ENCODE measurements around the gene ACTR3C.
"Not testable (repeated sequence)": the region's sequence is repeated elsewhere in the genome, so short reads cannot be mapped to it uniquely, and the experiment has no call there.

ACTR3C gene

DNA sequence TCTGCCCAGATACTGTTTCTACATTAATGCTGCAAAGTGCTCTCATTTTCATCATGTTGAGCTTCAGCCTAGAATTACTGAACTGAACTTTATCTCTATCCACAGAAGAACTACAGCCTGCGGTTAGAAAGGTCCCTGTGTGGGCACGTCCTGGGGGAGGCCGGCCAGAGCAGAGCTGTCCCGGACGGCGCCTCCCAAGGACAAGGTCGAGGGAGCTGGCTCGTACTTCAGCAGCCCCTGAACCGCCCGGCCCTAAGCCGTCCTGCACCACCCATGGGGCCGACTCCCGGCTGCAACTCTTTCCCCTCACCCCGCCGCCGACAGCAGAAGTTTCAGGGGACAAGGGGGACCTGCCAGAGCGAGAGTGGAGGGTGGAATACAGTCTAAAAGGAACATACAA lies 54.5 kb downstream of the ACTR3C start:
- not testable (repeated sequence) for H3K4me1 Mint-ChIP-seq (ENCODE audit: low read depth); H3K27me3 Mint-ChIP-seq; H3K27ac Mint-ChIP-seq; H3K4me3 Mint-ChIP-seq; H3K9me3 Mint-ChIP-seq; H3K36me3 Mint-ChIP-seq (ENCODE audit: low read depth)

DNA sequence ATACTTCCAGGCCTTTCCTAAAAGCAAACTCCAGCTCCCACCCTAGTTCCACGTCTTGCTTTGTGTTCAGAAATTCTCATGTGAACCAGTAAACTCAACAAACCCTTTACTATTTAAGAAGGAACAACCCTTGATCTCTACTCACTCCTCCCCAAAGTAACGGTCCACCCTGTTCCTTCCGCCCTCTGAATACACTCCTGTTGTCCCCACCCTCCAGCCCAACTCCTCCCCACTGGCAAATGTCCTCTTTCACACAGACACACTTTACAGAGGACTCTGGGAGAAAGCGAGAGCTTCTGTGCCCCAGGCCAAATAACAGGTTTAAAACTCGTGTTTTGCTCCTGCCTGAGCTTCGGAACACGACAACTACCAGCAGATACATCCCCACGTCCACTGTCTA lies 55.1 kb downstream of the ACTR3C start:
- not testable (repeated sequence) for H3K36me3 Mint-ChIP-seq (ENCODE audit: low read depth); H3K9me3 Mint-ChIP-seq; H3K27me3 Mint-ChIP-seq; H3K4me3 Mint-ChIP-seq; H3K4me1 Mint-ChIP-seq (ENCODE audit: low read depth); H3K27ac Mint-ChIP-seq

DNA sequence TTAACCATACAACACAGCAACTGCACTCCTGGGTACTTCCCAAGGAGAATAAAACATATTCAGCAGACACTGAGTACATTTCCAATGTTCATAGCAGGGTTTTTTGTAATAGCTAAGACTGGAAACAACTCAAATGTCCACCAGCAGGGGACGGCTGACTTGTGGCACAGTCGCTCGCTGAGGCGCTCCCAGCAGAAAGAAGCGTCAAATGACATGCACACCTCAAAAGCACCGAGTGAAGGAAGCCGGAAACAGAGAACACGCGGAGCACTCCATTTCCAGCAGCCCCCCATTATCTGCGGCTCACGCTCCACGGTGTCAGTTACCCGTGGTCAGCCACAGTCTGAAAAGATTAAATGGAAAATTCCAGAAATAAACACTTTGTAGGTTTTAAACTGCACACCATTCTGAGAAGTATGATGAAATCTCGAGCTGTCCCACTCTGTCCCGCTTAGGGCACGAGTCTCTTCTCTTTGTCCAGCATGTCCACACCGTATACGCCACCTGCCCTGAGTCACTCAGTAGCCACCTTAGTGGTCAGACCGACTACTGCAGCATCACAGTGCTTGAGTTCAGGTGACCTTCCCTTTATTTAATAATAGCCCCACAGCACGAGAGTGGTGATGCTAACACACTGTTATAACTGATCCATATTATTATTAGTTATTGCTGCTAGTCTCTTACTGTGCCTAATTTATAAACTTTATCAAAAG lies 56.2 kb downstream of the ACTR3C start:
- H3K9me3 Mint-ChIP-seq; H3K27ac Mint-ChIP-seq; H3K36me3 Mint-ChIP-seq (ENCODE audit: low read depth); H3K4me3 Mint-ChIP-seq; H3K27me3 Mint-ChIP-seq; H3K4me1 Mint-ChIP-seq (ENCODE audit: low read depth): not testable (repeated sequence)

DNA sequence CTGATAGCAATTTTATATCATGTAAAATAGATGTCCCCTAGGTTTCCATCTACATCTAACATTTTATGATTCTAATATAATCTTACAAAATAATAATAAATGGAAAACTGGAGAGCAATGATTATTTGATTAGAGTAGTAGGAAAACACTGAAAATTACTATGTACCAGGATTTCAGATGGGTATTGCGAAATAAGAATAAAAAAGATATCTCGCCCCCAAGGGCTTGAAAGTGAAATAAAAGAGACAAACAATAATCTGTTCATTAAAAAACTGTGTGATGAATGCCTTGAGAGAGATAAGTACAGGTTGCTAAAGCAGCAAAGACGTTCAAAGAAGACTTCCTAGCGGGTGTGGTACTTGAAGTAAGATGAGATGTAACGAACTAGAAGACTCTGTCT lies 60.7 kb downstream of the ACTR3C start:
- not testable (repeated sequence) for H3K4me3 Mint-ChIP-seq; H3K4me1 Mint-ChIP-seq (ENCODE audit: low read depth); H3K27ac Mint-ChIP-seq; H3K36me3 Mint-ChIP-seq (ENCODE audit: low read depth); H3K9me3 Mint-ChIP-seq; H3K27me3 Mint-ChIP-seq

DNA sequence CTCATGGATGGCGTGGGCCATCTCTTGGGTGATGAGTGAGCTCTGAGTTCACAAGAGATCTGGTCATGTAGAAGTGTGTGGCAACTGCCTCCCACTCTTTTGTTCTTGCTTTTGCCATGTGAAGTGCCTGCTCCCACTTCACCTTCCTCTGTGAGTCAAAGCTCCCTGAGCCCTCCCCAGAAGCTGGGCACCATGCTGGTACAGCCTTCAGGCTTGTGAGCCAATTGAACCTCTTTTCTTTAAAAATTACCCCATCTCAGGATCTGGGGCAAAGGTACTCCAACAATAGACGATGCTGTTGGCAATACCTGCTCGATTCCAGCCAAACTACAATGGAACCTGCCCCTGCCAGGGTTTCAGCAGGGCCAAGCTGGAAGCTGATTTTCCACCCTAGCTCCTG lies 75.6 kb downstream of the ACTR3C start:
- H3K9me3 Mint-ChIP-seq; H3K27me3 Mint-ChIP-seq; H3K27ac Mint-ChIP-seq; H3K4me1 Mint-ChIP-seq (ENCODE audit: low read depth); H3K36me3 Mint-ChIP-seq (ENCODE audit: low read depth); H3K4me3 Mint-ChIP-seq: not testable (repeated sequence)

DNA sequence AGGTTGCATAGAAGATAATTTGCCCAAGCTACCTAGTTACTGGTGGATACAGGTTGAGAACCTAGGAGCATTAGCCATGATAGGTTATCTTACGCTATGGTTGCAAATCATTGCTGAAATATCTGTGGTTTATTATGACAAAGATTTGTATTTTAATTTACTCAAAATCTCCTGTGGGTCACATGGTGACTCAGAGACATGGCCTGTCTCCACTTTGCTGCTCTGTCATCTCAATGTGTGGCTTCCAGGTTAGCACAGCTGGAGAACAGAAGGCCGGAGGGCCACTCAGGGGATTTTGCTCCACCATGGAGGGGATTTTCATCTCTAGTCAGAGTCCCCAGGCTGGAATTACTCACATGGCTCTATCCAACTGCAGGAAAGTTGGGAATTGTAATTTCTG lies 78.1 kb downstream of the ACTR3C start:
- not testable (repeated sequence) for H3K27me3 Mint-ChIP-seq; H3K27ac Mint-ChIP-seq; H3K4me3 Mint-ChIP-seq; H3K4me1 Mint-ChIP-seq (ENCODE audit: low read depth); H3K36me3 Mint-ChIP-seq (ENCODE audit: low read depth); H3K9me3 Mint-ChIP-seq

DNA sequence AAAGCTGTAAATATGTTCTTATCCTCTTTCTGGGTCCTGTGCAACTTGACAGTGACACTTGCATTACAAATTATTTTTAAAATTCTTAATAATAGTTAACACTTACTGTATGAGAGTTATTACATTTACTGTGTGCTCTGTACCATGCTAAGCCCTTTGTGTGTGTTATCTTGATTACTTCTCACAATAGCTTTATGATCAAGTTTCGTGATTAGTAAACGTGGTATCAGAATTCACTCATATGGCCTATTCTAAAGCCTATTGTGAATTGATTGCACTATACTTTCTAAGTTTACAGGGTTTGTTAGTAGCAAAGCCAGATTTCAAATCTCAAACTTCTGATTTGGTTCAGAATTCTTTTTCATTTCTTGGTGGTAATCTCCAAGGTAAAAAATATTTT lies 80.4 kb downstream of the ACTR3C start:
- not testable (repeated sequence) for H3K9me3 Mint-ChIP-seq; H3K36me3 Mint-ChIP-seq (ENCODE audit: low read depth); H3K27ac Mint-ChIP-seq; H3K4me3 Mint-ChIP-seq; H3K4me1 Mint-ChIP-seq (ENCODE audit: low read depth); H3K27me3 Mint-ChIP-seq

DNA sequence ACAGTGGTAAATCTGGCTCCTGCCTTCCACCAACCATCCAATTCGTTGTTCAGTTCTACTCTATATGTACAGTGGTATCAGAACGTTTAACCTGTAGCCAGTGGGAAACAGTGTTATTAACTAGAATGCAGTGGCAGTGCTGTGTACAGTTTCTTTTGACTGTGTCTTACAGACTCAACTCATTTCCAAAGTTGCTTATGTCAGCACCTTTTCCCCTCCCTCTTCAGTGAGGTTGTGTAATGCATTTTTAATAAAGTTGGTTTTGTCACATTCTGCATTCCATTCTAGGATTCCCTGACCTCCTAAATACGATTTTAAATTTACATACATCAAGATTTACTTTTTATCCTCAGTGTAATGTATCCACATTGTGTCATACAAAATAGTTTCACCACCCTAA lies 97.9 kb downstream of the ACTR3C start:
- H3K36me3 Mint-ChIP-seq (ENCODE audit: low read depth); H3K4me3 Mint-ChIP-seq; H3K9me3 Mint-ChIP-seq; H3K4me1 Mint-ChIP-seq (ENCODE audit: low read depth); H3K27ac Mint-ChIP-seq: not testable (repeated sequence)
- peaks cover 26% of the 10 kb centered on the region for H3K27me3 Mint-ChIP-seq

DNA sequence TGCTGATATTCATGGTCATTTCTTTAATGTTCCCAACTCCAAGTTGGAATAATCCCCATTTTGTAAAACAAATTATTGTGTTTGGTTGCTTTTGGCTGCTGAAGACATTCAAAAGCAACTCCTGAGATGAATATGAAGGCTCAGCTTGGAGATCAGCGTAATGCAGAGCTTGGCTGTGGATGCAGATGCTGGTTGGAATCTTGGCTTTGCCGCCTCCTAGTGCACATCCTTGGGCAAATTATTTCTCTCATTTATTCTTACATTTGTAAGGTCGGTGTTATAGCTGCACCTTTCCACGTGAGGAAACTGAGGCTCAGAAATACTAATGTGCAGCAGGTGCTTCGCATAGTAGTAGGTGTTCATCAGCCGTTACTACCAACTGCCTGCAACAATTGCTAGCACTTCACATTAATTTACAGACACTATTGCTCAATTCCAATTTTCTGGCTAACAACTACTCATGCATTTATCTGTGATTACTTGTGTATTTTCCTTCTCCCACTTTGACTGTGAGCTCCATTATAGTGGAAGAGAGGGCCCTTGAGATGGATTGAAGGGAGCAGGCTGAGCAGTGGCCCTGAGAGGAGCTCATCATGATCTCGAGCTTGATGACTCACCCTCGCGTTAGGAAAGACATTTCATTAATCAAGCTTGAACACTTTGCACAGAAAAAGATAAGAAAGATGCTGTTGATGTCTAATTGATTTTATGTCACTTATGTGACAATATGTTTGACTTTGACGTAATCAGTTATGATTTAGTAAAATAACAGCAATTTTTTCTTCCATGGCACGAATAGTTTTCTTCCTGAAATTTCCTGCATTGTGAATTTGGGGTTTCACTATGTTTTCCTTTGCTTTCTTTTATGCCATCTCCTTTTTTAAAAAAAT lies 101.0 kb downstream of the ACTR3C start:
- H3K4me3 Mint-ChIP-seq; H3K27ac Mint-ChIP-seq; H3K36me3 Mint-ChIP-seq (ENCODE audit: low read depth); H3K9me3 Mint-ChIP-seq; H3K4me1 Mint-ChIP-seq (ENCODE audit: low read depth): not testable (repeated sequence)
- peaks cover 26% of the 10 kb centered on the region for H3K27me3 Mint-ChIP-seq

DNA sequence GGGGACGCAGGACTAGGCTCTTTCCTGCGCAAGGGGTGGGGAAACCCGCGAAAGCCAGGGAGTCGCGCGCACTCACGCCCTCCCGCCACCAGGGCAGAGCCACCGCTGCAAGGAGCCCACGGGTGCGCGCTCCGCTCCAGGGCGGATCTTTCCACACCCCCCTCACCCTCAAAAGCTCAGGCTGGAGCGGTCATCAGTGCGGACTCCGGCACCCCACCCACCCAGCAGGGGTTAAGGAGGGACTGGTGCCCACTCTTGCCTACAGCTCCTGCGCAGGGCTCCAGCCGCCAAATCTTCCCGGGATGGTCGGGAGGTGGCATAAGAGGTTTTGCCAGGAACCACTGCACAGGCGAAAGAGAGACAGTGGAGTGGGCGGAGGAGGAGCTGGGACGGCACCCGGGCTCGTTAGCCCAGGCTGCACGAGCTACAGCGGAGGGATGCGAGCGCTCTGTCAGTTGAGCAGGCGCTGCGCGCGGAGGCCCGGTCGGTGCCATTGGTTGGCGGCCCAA lies 102.6 kb downstream of the ACTR3C start:
- not testable (repeated sequence) for H3K4me3 Mint-ChIP-seq; H3K9me3 Mint-ChIP-seq; H3K27ac Mint-ChIP-seq; H3K36me3 Mint-ChIP-seq (ENCODE audit: low read depth); H3K4me1 Mint-ChIP-seq (ENCODE audit: low read depth)
- H3K27me3 Mint-ChIP-seq, result peaks cover 26% of the 10 kb centered on the region

DNA sequence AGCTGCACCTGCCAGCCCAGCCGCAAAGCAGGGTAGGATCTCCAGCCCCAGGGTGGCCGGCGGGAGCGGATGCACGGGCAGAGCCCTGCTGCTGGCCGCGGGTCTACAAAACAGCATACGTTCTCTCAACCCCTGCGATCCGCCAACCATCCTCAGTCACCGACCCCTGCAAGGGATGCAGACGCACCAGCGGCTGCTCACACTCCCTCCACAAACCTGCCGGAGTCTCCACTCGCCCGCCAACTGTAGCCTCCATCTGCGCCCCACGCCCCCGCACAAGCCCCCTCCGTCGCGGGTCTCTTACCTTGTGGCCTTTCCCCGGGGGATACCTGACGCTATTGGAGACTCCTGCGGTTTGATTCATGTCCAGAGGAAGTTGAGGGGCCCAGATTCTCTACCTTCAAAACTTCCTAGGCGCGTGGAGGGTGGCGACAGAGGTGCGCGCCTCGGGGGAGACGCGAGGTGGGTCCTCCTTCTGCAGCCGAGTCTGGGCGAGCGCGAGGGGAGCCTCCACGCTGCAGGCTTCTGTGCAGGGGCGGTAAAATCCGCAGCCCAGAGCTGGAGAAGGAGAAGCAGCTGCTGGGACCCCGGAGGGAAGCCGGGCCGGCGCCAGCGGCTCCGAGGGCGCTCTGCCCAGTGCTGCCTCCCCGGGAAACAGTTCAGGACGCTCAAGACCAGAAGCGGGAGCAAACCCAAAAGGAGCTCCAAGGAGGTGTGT lies 103.2 kb downstream of the ACTR3C start:
- not testable (repeated sequence) for H3K4me3 Mint-ChIP-seq; H3K27ac Mint-ChIP-seq; H3K9me3 Mint-ChIP-seq; H3K36me3 Mint-ChIP-seq (ENCODE audit: low read depth); H3K4me1 Mint-ChIP-seq (ENCODE audit: low read depth)
- H3K27me3 Mint-ChIP-seq, result peaks cover 26% of the 10 kb centered on the region

DNA sequence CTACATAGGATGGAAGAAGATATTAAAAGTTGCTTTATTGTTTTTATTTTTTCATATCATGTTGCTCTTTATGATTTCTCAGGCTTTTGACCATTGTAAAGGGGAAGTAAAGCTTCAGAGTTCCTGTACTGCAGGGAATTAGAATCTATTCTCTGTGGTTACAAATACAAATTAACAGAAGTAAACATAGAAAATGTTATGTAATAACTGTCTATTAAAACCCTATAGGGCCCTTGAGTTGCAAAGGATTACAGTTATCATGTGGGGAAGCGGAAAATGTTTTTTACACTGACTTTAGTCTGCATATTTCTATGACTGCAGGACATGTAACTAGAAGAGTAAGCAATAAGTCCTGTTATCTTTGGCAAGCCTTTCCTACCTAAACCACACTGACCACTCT lies 116.5 kb downstream of the ACTR3C start:
- not testable (repeated sequence) for H3K4me1 Mint-ChIP-seq (ENCODE audit: low read depth); H3K36me3 Mint-ChIP-seq (ENCODE audit: low read depth); H3K4me3 Mint-ChIP-seq

DNA sequence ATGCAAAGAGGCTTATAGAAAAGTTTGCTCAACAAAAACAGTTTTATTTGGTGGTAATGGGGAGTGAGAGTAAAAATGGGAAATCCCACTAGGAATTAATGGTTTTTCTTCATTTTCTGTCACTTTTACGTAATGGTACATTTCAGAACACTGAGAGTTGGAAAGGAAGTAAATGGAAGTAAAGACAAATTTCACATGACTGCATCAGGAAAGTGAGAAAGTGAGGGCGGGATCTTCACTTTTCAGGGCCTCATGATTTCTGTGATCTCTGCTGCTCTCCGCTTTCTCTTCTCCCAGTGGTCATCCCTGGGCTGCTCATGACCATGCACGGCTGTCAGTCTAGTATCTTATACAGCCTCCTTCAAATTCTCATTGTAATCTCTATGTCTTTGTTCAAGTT lies 117.5 kb downstream of the ACTR3C start:
- not testable (repeated sequence) for H3K36me3 Mint-ChIP-seq (ENCODE audit: low read depth); H3K4me1 Mint-ChIP-seq (ENCODE audit: low read depth); H3K9me3 Mint-ChIP-seq; H3K27ac Mint-ChIP-seq; H3K27me3 Mint-ChIP-seq; H3K4me3 Mint-ChIP-seq

More for the DNA sequence above, 116.5 kb downstream of the ACTR3C start:
- not testable (repeated sequence) for H3K27me3 Mint-ChIP-seq, H3K9me3 Mint-ChIP-seq, H3K27ac Mint-ChIP-seq

DNA sequence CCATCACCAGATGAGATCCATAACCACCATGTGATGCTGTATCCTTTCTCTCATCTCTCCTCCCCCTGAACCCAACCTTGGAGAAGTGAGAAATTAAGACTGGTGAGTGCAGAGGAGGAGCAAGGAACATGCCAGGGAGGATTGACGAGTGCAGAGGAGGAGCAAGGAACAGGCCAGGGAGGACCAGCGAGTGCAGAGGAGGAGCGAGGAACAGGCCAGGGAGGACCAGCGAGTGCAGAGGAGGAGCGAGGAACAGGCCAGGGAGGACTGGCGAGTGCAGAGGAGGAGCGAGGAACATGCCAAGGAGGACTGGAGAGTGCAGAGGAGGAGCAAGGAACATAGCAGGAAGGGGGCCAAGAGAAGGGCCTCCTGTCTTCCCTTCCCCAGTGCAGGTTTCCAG lies 118.8 kb downstream of the ACTR3C start:
- not testable (repeated sequence) for H3K36me3 Mint-ChIP-seq (ENCODE audit: low read depth); H3K27ac Mint-ChIP-seq; H3K27me3 Mint-ChIP-seq; H3K4me1 Mint-ChIP-seq (ENCODE audit: low read depth); H3K9me3 Mint-ChIP-seq; H3K4me3 Mint-ChIP-seq

DNA sequence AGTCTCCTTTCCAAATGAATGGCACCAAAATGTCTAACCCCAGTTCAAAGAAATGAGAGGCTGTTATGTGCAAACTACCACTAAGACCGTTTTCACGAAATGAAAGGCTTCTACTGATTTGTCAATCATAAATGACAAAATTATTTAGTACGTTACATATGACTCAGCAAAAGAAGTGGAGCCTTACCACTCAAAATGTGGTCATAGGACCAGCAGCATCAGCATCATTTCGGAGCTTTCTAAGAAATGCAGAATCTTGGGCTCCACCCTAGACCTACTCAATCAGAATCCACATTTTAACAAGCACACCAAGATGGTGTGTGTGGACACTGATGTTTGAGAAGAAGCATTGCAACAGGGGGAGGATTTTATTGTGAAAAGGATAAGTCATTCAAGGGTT lies 120.5 kb downstream of the ACTR3C start:
- not testable (repeated sequence) for H3K27ac Mint-ChIP-seq

More for the DNA sequence above, 120.5 kb downstream of the ACTR3C start:
- not testable (repeated sequence) for H3K9me3 Mint-ChIP-seq; H3K4me3 Mint-ChIP-seq; H3K4me1 Mint-ChIP-seq (ENCODE audit: low read depth); H3K27me3 Mint-ChIP-seq; H3K36me3 Mint-ChIP-seq (ENCODE audit: low read depth)

Data from stimulated activated naive CD8-positive, alpha-beta T cell treated with anti-CD3 and anti-CD28 coated beads, Interleukin-15, Interleukin-2, amounts not matched to agents 100 ng/mL and 50 ng/mL, for 24 hours (primary cell).